ENCODE measurements around the gene SHISA9. TPM values are rescaled to one million over a fixed set of nuclear protein-coding genes. Genes with fewer than 3 reads are reported as not detected.

The SHISA9 gene
- total RNA-seq, 6 donors from 2014 or later = 0.13 to 1.7 (median 0.20) TPM; not detected in 2

DNA sequence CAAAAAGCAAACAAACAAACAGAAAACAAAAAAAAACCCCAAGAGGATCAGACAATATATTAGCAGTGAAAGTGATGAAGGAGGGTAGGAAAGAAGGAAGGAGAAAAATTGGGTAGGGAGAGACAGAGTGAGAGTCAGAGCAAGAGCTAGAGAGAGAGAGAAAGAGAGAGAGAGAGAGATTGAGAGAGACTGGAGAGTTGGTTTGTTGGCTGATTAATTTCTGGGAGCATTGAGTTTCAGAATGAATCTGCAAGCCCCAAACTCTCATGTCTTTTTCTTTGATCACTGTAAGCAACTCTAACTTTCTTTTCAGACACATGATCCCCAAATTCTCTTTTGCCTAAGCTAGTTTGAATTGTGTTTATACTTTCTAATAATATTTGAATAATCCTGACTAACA, 388.1 kb downstream of the SHISA9 start:
- Histone ChIP-seq H3K9me3 (no peaks in the 10 kb centered on the region), H3K27me3 (no peaks in the 10 kb centered on the region), H3K27ac (no peak overlapping the region), H3K4me3 (no peak overlapping the region), H3K4me1 (no peaks in the 10 kb centered on the region), H3K36me3 (no peaks in the 10 kb centered on the region)
- TF ChIP-seq POLR2AphosphoS5 (IDR thresholded peaks at IDR 0.05) (no peak), POLR2A (IDR thresholded peaks at IDR 0.05) (no peak), EP300 (IDR thresholded peaks at IDR 0.05) (no peak)
- TF ChIP-seq, protein P1, sequence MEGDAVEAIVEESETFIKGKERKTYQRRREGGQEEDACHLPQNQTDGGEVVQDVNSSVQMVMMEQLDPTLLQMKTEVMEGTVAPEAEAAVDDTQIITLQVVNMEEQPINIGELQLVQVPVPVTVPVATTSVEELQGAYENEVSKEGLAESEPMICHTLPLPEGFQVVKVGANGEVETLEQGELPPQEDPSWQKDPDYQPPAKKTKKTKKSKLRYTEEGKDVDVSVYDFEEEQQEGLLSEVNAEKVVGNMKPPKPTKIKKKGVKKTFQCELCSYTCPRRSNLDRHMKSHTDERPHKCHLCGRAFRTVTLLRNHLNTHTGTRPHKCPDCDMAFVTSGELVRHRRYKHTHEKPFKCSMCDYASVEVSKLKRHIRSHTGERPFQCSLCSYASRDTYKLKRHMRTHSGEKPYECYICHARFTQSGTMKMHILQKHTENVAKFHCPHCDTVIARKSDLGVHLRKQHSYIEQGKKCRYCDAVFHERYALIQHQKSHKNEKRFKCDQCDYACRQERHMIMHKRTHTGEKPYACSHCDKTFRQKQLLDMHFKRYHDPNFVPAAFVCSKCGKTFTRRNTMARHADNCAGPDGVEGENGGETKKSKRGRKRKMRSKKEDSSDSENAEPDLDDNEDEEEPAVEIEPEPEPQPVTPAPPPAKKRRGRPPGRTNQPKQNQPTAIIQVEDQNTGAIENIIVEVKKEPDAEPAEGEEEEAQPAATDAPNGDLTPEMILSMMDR (IDR thresholded peaks at IDR 0.05) = no peak
- DNase-seq (no peak), ATAC-seq (ENCODE audit: low FRiP score in 2 of 2) (no peak)

Other genes starting within 250 kb of the SHISA9 start
- gene CPPED1, start 97.7 kb upstream of the SHISA9 start, total RNA-seq = 10 to 100 TPM; 12.5 to 32.5 (median 23.1) TPM